Uterus (tissue), 4 donors: ENCODE measurements around the gene CHCHD3. TPM values are rescaled to one million over a fixed set of nuclear protein-coding genes. Genes with fewer than 3 reads are reported as not detected.

Source experiments
- DNase-seq, 2 donors: peaks; one replicate each; pipeline ENCODE4 v3.0.0-alpha.2; 2019 to 2020
- H3K27ac ChIP-seq, 2 donors: fragments of 200-600 bp; sonication (generic); 1 replicate in 1 of 2; 2 replicates in 1 of 2; pipeline ENCODE4 v1.5.1; 2016 to 2018
- H3K27me3 ChIP-seq, 2 donors: fragments of 200-600 bp; sonication (generic); one replicate each; pipeline ENCODE4 v1.5.1; 2018 to 2019; ENCODE audit warnings: control low read depth in 1 of 2
- H3K36me3 ChIP-seq, 2 donors: fragments of 200-600 bp; sonication (generic); one replicate each; pipeline ENCODE4 v1.5.1; 2019; ENCODE audit warnings: control low read depth in 1 of 2
- H3K4me1 ChIP-seq, 2 donors: fragments of 200-600 bp; sonication (generic); one replicate each; pipeline ENCODE4 v1.5.1; 2018 to 2019; ENCODE audit warnings: control low read depth in 1 of 2
- H3K4me3 ChIP-seq, 2 donors: fragments of 200-600 bp; sonication (generic); 1 replicate in 1 of 2; 2 replicates in 1 of 2; pipeline ENCODE4 v1.5.1; 2018 to 2019; ENCODE audit warnings: mild to moderate bottlenecking in 1 of 2
- H3K9me3 ChIP-seq, 2 donors: fragments of 200-600 bp; sonication (generic); one replicate each; pipeline ENCODE4 v1.5.1; 2019; ENCODE audit warnings: control low read depth in 1 of 2
- CTCF ChIP-seq, 4 experiments: fragments of 200-600 bp in 2 of 4; fragments of 450-650 bp in 2 of 4; sonication (generic) in 2 of 4; IDR thresholded peaks; one replicate each; pipeline ENCODE4 v1.5.1; 2016 to 2019; ENCODE audit warnings: antibody characterized with exemption in 4 of 4, mild to moderate bottlenecking in 2 of 4, moderate library complexity in 1 of 4
- POLR2A ChIP-seq, 2 donors: fragments of 450-650 bp; IDR thresholded peaks; one replicate each; pipeline ENCODE4 v1.6.1; 2016; ENCODE audit warnings: antibody characterized with exemption in 2 of 2, mild to moderate bottlenecking in 1 of 2, moderate library complexity in 1 of 2
- intact Hi-C: fragments of 100-400 bp; cut with DNase I; formaldehyde crosslinking; loops from one replicate; pipeline ENCODE4 v1.15.1; 2023; ENCODE audit warnings: low total_unique reads
- total RNA-seq, 4 donors: library from RNA; depleted of rRNA in 3 of 4; stranded (reverse); fragments of >200 nt in 3 of 4; gene quantifications; one replicate each; pipeline versions ENCODE4 v1.1.0 to v1.2.4, GENCODE V29; 2014 to 2023
- donor health status: DM: yes; HTN: yes; CAD: no.

Gene CHCHD3
- total RNA-seq, 4 donors from 2014 or later = 43.5 to 61.0 (median 47.6) TPM

DNA sequence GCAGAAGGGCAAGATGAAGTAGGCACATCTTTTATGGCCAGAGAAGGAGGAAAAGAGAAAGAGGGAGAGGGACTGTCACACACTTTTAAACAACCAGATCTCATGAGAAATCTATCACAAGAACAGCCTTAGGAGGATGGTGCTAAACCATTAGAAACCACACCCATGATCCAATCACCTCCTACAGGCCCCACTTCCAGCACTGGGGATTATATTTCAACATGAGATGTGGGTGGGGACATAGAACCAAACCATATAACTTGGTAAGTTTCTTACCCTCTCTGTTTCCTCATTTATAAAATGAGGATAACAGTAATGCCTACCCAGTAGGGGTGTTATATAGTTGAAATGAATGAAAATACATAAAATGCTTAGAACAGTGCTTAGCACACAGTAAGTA is 66.0 kb downstream of the CHCHD3 start:
- H3K27me3 ChIP-seq = no peaks in the 10 kb centered on the region
- no peaks in the 10 kb centered on the region for H3K4me1 ChIP-seq
- H3K9me3 ChIP-seq = no peaks in the 10 kb centered on the region
- DNase-seq = no peak
- TF ChIP-seq CTCF (IDR thresholded peaks at IDR 0.05) (no peak), POLR2A (IDR thresholded peaks at IDR 0.05) (no peak)
- no peaks in the 10 kb centered on the region for H3K36me3 ChIP-seq
- intact Hi-C loops = no loop called here
- H3K27ac ChIP-seq = no peak overlapping the region
- no peak overlapping the region for H3K4me3 ChIP-seq

- Histone ChIP-seq H3K4me1 (no peaks in the 10 kb centered on the region), H3K27ac (no peak overlapping the region), H3K9me3 (no peaks in the 10 kb centered on the region), H3K27me3 (no peaks in the 10 kb centered on the region), H3K36me3 (no peaks in the 10 kb centered on the region), H3K4me3 (no peak overlapping the region)
- no peak for TF ChIP-seq CTCF (IDR thresholded peaks at IDR 0.05)
- no peak for TF ChIP-seq POLR2A (IDR thresholded peaks at IDR 0.05)
- no peak for DNase-seq
- intact Hi-C loops = no loop called here
These were observed 70.1 kb downstream of the CHCHD3 start for GRCh38 chr7:133011746-133012145.

GRCh38 chr7:133009426-133010252 is 72.3 kb downstream of the CHCHD3 start:
- DNase-seq = no peak
- H3K27ac ChIP-seq = no peak overlapping the region
- no peak overlapping the region for H3K4me3 ChIP-seq
- H3K9me3 ChIP-seq = no peaks in the 10 kb centered on the region
- no peaks in the 10 kb centered on the region for H3K36me3 ChIP-seq
- TF ChIP-seq POLR2A (IDR thresholded peaks at IDR 0.05) (no peak), CTCF (IDR thresholded peaks at IDR 0.05) (no peak)
- no peaks in the 10 kb centered on the region for H3K27me3 ChIP-seq
- intact Hi-C loops = no loop called here
- H3K4me1 ChIP-seq = no peaks in the 10 kb centered on the region

DNA sequence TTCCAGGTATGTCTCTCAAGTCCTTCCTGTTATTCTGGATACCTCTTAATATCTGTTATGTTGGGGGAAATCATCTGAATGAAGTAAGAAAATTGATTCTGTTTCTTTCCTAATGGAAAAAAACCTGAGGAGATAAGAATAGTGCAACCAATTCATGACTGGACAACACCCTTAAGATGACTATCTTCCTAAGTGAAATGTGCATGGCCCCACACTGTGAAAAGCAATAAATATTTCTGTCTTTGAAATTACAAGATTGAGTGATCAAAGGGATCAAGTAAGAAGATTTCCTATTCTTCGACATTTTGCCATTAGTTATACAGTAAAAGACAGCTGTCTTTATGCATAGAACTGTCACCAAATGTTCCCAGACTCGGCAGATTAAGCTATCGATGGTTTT is 73.9 kb downstream of the CHCHD3 start:
- no peaks in the 10 kb centered on the region for H3K9me3 ChIP-seq
- no peaks in the 10 kb centered on the region for H3K4me1 ChIP-seq
- H3K4me3 ChIP-seq = no peak overlapping the region
- no peak overlapping the region for H3K27ac ChIP-seq
- DNase-seq = no peak
- intact Hi-C loops = no loop called here
- TF ChIP-seq CTCF (IDR thresholded peaks at IDR 0.05) (no peak), POLR2A (IDR thresholded peaks at IDR 0.05) (no peak)
- H3K36me3 ChIP-seq = no peaks in the 10 kb centered on the region
- no peaks in the 10 kb centered on the region for H3K27me3 ChIP-seq

- no peak overlapping the region for H3K27ac ChIP-seq
- DNase-seq = no peak
- intact Hi-C loops = no loop called here
- no peak overlapping the region for H3K4me3 ChIP-seq
- no peak for TF ChIP-seq CTCF (IDR thresholded peaks at IDR 0.05)
- no peak for TF ChIP-seq POLR2A (IDR thresholded peaks at IDR 0.05)
- H3K4me1 ChIP-seq = peaks cover 0 to 3% of the 10 kb centered on the region in 2 donors
- no peaks in the 10 kb centered on the region for H3K36me3 ChIP-seq
- no peaks in the 10 kb centered on the region for H3K9me3 ChIP-seq
- H3K27me3 ChIP-seq = no peaks in the 10 kb centered on the region
These were observed 78.6 kb downstream of the CHCHD3 start for GRCh38 chr7:133003052-133003910.
